Measurements from ENCODE around the gene BPNT1. TPM values are rescaled to one million over a fixed set of nuclear protein-coding genes. Genes with fewer than 3 reads are reported as not detected.

Gene BPNT1
- total RNA-seq, 2 experiments from 2014 or later: 43.0 to 98.5 TPM

DNA sequence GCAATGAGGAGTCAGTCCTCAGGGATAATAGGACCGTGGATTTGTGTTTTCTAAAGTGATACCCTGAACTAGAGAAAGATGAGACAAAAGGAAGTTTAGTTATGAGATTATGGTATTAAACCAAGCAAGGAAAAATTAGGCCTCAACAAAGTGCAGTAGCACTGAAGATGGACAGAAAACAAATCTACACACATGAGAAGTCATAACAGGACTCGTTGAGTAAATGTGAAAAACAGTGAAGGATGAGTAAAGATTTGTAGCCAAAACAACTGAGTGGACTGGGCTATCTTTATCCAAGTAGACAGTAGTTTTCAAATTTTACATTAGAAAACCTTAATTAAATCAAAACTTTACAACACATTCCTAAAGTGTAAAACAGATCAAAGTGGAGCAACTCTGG, 58.3 kb downstream of the BPNT1 start:
- no TSS peak for BruUV-seq (replicated peaks)
- CTCF ChIA-PET (ENCODE audit: unreplicated experiment): no interaction called here

DNA sequence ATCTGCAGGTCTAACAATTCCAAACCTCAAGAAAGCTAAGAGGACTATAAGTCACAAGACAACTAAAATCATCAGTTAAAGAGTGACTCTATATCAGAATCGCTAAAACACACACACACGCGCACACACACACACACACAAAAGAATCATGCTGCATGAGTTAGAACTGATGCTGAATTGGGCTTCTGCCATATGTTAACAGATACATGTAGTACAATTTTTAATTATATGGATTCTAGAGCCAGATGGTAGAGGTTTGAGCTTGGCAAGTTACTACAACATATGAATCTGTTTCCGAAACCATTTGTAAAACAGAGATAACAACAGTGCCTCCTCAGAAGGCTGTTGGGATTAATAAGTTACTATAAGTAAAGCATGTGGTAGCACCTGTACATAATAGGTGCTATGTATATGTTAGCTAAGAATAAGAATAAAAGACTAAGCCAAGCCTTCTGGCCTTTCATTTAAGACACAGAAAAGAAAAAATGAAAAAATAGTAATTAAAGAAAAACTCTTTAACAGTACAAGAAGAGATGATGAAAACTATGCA, 61.2 kb downstream of the BPNT1 start:
- intact Hi-C loops (cut with micrococcal nuclease; ENCODE audit: unreplicated experiment): no loop called here
- TF ChIP-seq, protein P1, sequence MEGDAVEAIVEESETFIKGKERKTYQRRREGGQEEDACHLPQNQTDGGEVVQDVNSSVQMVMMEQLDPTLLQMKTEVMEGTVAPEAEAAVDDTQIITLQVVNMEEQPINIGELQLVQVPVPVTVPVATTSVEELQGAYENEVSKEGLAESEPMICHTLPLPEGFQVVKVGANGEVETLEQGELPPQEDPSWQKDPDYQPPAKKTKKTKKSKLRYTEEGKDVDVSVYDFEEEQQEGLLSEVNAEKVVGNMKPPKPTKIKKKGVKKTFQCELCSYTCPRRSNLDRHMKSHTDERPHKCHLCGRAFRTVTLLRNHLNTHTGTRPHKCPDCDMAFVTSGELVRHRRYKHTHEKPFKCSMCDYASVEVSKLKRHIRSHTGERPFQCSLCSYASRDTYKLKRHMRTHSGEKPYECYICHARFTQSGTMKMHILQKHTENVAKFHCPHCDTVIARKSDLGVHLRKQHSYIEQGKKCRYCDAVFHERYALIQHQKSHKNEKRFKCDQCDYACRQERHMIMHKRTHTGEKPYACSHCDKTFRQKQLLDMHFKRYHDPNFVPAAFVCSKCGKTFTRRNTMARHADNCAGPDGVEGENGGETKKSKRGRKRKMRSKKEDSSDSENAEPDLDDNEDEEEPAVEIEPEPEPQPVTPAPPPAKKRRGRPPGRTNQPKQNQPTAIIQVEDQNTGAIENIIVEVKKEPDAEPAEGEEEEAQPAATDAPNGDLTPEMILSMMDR (conservative IDR thresholded peaks at IDR 0.05; ENCODE audit: low read length): no peak
- no peak for TF ChIP-seq EZH2phosphoT487 (IDR thresholded peaks at IDR 0.05; ENCODE audit: borderline replicate concordance, low read depth, low read length)
- Histone ChIP-seq H4K20me1 (ENCODE audit: insufficient read depth, low read length) (no peaks in the 10 kb centered on the region), H3K79me2 (ENCODE audit: insufficient read depth, low read depth, low read length) (peaks cover 17% of the 10 kb centered on the region), H3K4me2 (ENCODE audit: low read length) (no peak overlapping the region), H3K36me3 (ENCODE audit: insufficient read depth, low read length) (peaks cover 89% of the 10 kb centered on the region), H3K4me3 (ENCODE audit: low read depth, low read length, poor library complexity, severe bottlenecking) (no peak overlapping the region), H2AFZ (ENCODE audit: low read length) (no peak overlapping the region), H3K4me1 (ENCODE audit: insufficient read depth, low read length, poor library complexity, severe bottlenecking) (no peaks in the 10 kb centered on the region), H3K9me2 (ENCODE audit: insufficient read depth, low read length) (no peaks in the 10 kb centered on the region), H3K27ac (ENCODE audit: low read depth, low read length, poor library complexity, severe bottlenecking) (no peak overlapping the region), H3K9me3 (ENCODE audit: low read length) (no peaks in the 10 kb centered on the region)
- no TSS peak for BruUV-seq (replicated peaks)
- CTCF ChIA-PET (ENCODE audit: unreplicated experiment): no interaction called here
- no peak for DNase-seq (ENCODE audit: low spot score)
- POLR2A ChIA-PET: interaction anchor here (0.8 to 1.0 kb wide), 2 partner anchors 16 to 39 kb away, joined by 3 read pairs; no protein-coding TSS in a partner anchor

More for the DNA sequence above, 58.3 kb downstream of the BPNT1 start:
- intact Hi-C loops (cut with micrococcal nuclease; ENCODE audit: unreplicated experiment): no loop called here
- Histone ChIP-seq H3K79me2 (ENCODE audit: insufficient read depth, low read depth, low read length) (peaks cover 45% of the 10 kb centered on the region), H3K4me2 (ENCODE audit: low read length) (no peak overlapping the region), H3K27ac (ENCODE audit: low read depth, low read length, poor library complexity, severe bottlenecking) (no peak overlapping the region), H3K9me3 (ENCODE audit: low read length) (no peaks in the 10 kb centered on the region), H4K20me1 (ENCODE audit: insufficient read depth, low read length) (no peaks in the 10 kb centered on the region), H3K36me3 (ENCODE audit: insufficient read depth, low read length) (peaks cover 93% of the 10 kb centered on the region), H2AFZ (ENCODE audit: low read length) (no peak overlapping the region), H3K9me2 (ENCODE audit: insufficient read depth, low read length) (no peaks in the 10 kb centered on the region), H3K4me1 (ENCODE audit: insufficient read depth, low read length, poor library complexity, severe bottlenecking) (no peaks in the 10 kb centered on the region), H3K4me3 (ENCODE audit: low read depth, low read length, poor library complexity, severe bottlenecking) (no peak overlapping the region)
- DNase-seq (ENCODE audit: low spot score): no peak
- POLR2A ChIA-PET: interaction anchor here (0.7 to 1.1 kb wide), 2 partner anchors 19 to 146 kb away, joined by 3 to 5 read pairs; no protein-coding TSS in a partner anchor
- TF ChIP-seq, protein P1 (conservative IDR thresholded peaks at IDR 0.05; ENCODE audit: low read length): no peak
- no peak for TF ChIP-seq EZH2phosphoT487 (IDR thresholded peaks at IDR 0.05; ENCODE audit: borderline replicate concordance, low read depth, low read length)

DNA sequence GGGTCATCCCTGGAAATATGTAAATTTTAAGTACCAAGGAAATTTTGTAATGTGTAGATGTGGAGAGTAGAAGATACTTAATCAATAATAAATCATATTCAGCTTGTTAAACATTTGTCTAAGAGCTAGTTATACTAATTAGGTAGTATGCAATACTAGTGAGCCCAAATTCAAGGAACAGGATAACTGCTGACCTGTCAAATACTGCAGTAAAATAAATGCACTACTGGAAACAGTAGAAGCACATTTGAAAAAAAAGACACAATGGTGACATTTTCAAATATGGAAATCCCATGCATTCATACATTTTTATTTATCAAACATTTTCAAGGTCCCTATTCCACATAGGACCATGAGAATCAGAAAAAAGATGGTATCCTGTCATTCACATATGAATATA, 70.5 kb downstream of the BPNT1 start:
- ChIA-PET POLR2A (interaction anchor here (0.5 to 1.4 kb wide), 5 partner anchors 10 to 71 kb away, joined by 3 to 6 read pairs (median 4); no protein-coding TSS in a partner anchor), CTCF (ENCODE audit: unreplicated experiment) (no interaction called here)
- Histone ChIP-seq H3K4me3 (ENCODE audit: low read depth, low read length, poor library complexity, severe bottlenecking) (no peak overlapping the region), H3K4me1 (ENCODE audit: insufficient read depth, low read length, poor library complexity, severe bottlenecking) (no peaks in the 10 kb centered on the region), H4K20me1 (ENCODE audit: insufficient read depth, low read length) (peaks cover 6% of the 10 kb centered on the region; the same call in 1 of the 2 replicates), H3K36me3 (ENCODE audit: insufficient read depth, low read length) (peaks cover 98% of the 10 kb centered on the region), H3K27ac (ENCODE audit: low read depth, low read length, poor library complexity, severe bottlenecking) (no peak overlapping the region), H2AFZ (ENCODE audit: low read length) (no peak overlapping the region), H3K79me2 (ENCODE audit: insufficient read depth, low read depth, low read length) (no peaks in the 10 kb centered on the region), H3K4me2 (ENCODE audit: low read length) (no peak overlapping the region), H3K9me2 (ENCODE audit: insufficient read depth, low read length) (no peaks in the 10 kb centered on the region), H3K9me3 (ENCODE audit: low read length) (no peaks in the 10 kb centered on the region)
- TF ChIP-seq, protein P1 (conservative IDR thresholded peaks at IDR 0.05; ENCODE audit: low read length): no peak
- no peak for TF ChIP-seq EZH2phosphoT487 (IDR thresholded peaks at IDR 0.05; ENCODE audit: borderline replicate concordance, low read depth, low read length)
- no peak for DNase-seq (ENCODE audit: low spot score)
- intact Hi-C loops (cut with micrococcal nuclease; ENCODE audit: unreplicated experiment): no loop called here
- BruUV-seq (replicated peaks): no TSS peak

All from OCI-LY7 (cell line).